Loucy (cell line): Measurements from ENCODE around the gene RBM23.

Experiments
- H2AFZ ChIP-seq: fragments of 200-600 bp; sonication (generic); 2 replicates; pipeline ENCODE4 v1.6.0; 2016; ENCODE audit warnings: antibody characterized with exemption, mild to moderate bottlenecking, low read length, moderate library complexity
- H3F3A ChIP-seq: fragments of 200-600 bp; 2 replicates; pipeline ENCODE4 v1.6.0; 2016; ENCODE audit warnings: antibody characterized with exemption, low read depth, mild to moderate bottlenecking
- H3K27me3 ChIP-seq: fragments of 200-600 bp; sonication (generic); 2 replicates; pipeline ENCODE4 v1.6.1; 2014; ENCODE audit warnings: low read length, mild to moderate bottlenecking; ENCODE audit not compliant: insufficient read depth, poor library complexity, severe bottlenecking
- H3K36me3 ChIP-seq: fragments of 200-600 bp; sonication (generic); 2 replicates; pipeline ENCODE4 v1.6.1; 2016; ENCODE audit warnings: low read length; ENCODE audit not compliant: insufficient read depth
- H3K4me1 ChIP-seq: fragments of 200-600 bp; sonication (generic); 2 replicates; pipeline ENCODE4 v1.5.1; 2014; ENCODE audit warnings: low read length, mild to moderate bottlenecking; ENCODE audit not compliant: insufficient read depth, poor library complexity, severe bottlenecking
- H3K4me2 ChIP-seq: fragments of 200-600 bp; sonication (generic); 2 replicates; pipeline ENCODE4 v1.6.0; 2014; ENCODE audit warnings: antibody characterized with exemption, low read length, low read depth, mild to moderate bottlenecking; ENCODE audit not compliant: poor library complexity, severe bottlenecking
- H3K4me3 ChIP-seq: fragments of 200-600 bp; sonication (generic); 2 replicates; pipeline ENCODE4 v1.5.1; 2014; ENCODE audit warnings: low read length, mild to moderate bottlenecking, mixed read lengths; ENCODE audit not compliant: poor library complexity, severe bottlenecking
- H3K79me2 ChIP-seq: fragments of 200-600 bp; sonication (generic); 2 replicates; pipeline ENCODE4 v1.6.1; 2014; ENCODE audit warnings: low read length; ENCODE audit not compliant: insufficient read depth
- H3K9ac ChIP-seq: fragments of 200-600 bp; sonication (generic); 2 replicates; pipeline ENCODE4 v1.6.0; 2014; ENCODE audit warnings: mild to moderate bottlenecking, low read depth, low read length, moderate library complexity; ENCODE audit not compliant: poor library complexity, severe bottlenecking
- H3K9me2 ChIP-seq: fragments of 200-600 bp; sonication (generic); replicated peaks from 2 replicates; pipeline ENCODE4 v1.6.1; 2016; ENCODE audit warnings: low read depth, low read length, mixed read lengths
- H3K9me3 ChIP-seq: fragments of 200-600 bp; sonication (generic); 2 replicates; pipeline ENCODE4 v1.6.1; 2014; ENCODE audit warnings: mild to moderate bottlenecking, antibody characterized with exemption, low read length, low read depth; ENCODE audit not compliant: insufficient read depth
- H4K20me1 ChIP-seq: fragments of 200-600 bp; sonication (generic); 2 replicates; pipeline ENCODE4 v1.6.0; 2014; ENCODE audit warnings: antibody characterized with exemption, low read length, mild to moderate bottlenecking; ENCODE audit not compliant: insufficient read depth, poor library complexity, severe bottlenecking
- CTCF ChIP-seq: fragments of 200-600 bp; sonication (generic); conservative IDR thresholded peaks from 2 replicates; pipeline ENCODE4 v1.5.1; 2014; ENCODE audit warnings: mild to moderate bottlenecking, antibody characterized with exemption, low read length
- EZH2phosphoT487 ChIP-seq: fragments of 200-600 bp; IDR thresholded peaks from 2 replicates; pipeline ENCODE4 v1.6.1; 2018; ENCODE audit warnings: antibody characterized with exemption, mild to moderate bottlenecking, moderate library complexity, borderline replicate concordance

The RBM23 gene

GRCh38 chr14:22932146-22932545, 13.2 kb upstream of the RBM23 start:
- peaks cover 20% of the 10 kb centered on the region for H3K79me2 ChIP-seq
- no peak overlapping the region for H3K4me2 ChIP-seq
- no peak overlapping the region for H2AFZ ChIP-seq
- no peaks in the 10 kb centered on the region for H3F3A ChIP-seq
- TF ChIP-seq EZH2phosphoT487 (no peak), CTCF (no peak)
- no peaks in the 10 kb centered on the region for H3K9me2 ChIP-seq
- H3K36me3 ChIP-seq, result no peaks in the 10 kb centered on the region
- no peaks in the 10 kb centered on the region for H4K20me1 ChIP-seq
- no peaks in the 10 kb centered on the region for H3K27me3 ChIP-seq
- H3K4me3 ChIP-seq, result no peak overlapping the region
- no peak overlapping the region for H3K9ac ChIP-seq
- peaks cover 7% of the 10 kb centered on the region for H3K4me1 ChIP-seq
- no peaks in the 10 kb centered on the region for H3K9me3 ChIP-seq

- peak overlapping the region; percentile 76 for H3K9ac ChIP-seq
These were observed 11.0 kb upstream of the RBM23 start for GRCh38 chr14:22929961-22930364.

GRCh38 chr14:22929104-22929960, 10.4 kb upstream of the RBM23 start, which contains the start of gene PRMT5:
PRMT5 (minus strand) TSS chr14:22929376; CDS start chr14:22929361, 15 bp downstream.
- Histone ChIP-seq H3K4me3 (peak within 1 kb of the TSS; percentile 90), H3K79me2 (peaks cover 34% of the 10 kb centered on the region), H3K27me3 (no peaks in the 10 kb centered on the region), H3K4me2 (peak within 1 kb of the TSS; percentile 99), H3K4me1 (peaks cover 11% of the 10 kb centered on the region), H3K9me3 (no peaks in the 10 kb centered on the region), H3K9ac (peak within 1 kb of the TSS; percentile 86), H3F3A (no peaks in the 10 kb centered on the region), H3K36me3 (peaks cover 6% of the 10 kb centered on the region; the same call in 1 of the 2 replicates), H3K9me2 (no peaks in the 10 kb centered on the region), H2AFZ (peak within 1 kb of the TSS; percentile 86), H4K20me1 (no peaks in the 10 kb centered on the region)
- TF ChIP-seq EZH2phosphoT487 (no peak), CTCF (no peak)

More at GRCh38 chr14:22929961-22930364, 11.0 kb upstream of the RBM23 start:
- TF ChIP-seq EZH2phosphoT487, result no peak
- TF ChIP-seq CTCF, result no peak
- H3K9me2 ChIP-seq, result no peaks in the 10 kb centered on the region
- no peaks in the 10 kb centered on the region for H4K20me1 ChIP-seq
- H3K79me2 ChIP-seq, result peaks cover 34% of the 10 kb centered on the region
- H3K9me3 ChIP-seq, result no peaks in the 10 kb centered on the region
- peak overlapping the region; percentile 83 for H2AFZ ChIP-seq
- H3K4me1 ChIP-seq, result peaks cover 11% of the 10 kb centered on the region
- H3F3A ChIP-seq, result no peaks in the 10 kb centered on the region
- H3K4me2 ChIP-seq, result peak overlapping the region; percentile 99
- no peaks in the 10 kb centered on the region for H3K36me3 ChIP-seq
- H3K27me3 ChIP-seq, result no peaks in the 10 kb centered on the region
- peak overlapping the region; percentile 90 for H3K4me3 ChIP-seq
